OCI-LY3 (cell line): ENCODE data around the gene ZNF197.

Experiments
- H2AFZ ChIP-seq: fragments of 200-600, 300-600 bp; shearing (Covaris generic); 2 replicates; pipeline ENCODE4 v1.6.0; 2014; ENCODE audit warnings: antibody characterized with exemption, low read depth, low read length
- H3K27ac ChIP-seq: fragments of 200-600, 300-600 bp; sonication (generic); 2 replicates; pipeline ENCODE4 v1.5.1; 2014; ENCODE audit warnings: mild to moderate bottlenecking, low read length, moderate library complexity, mixed read lengths
- H3K27me3 ChIP-seq: fragments of 200-600, 300-600 bp; sonication (generic); 2 replicates; pipeline ENCODE4 v1.6.1; 2014; ENCODE audit warnings: low read depth, low read length, mixed read lengths
- H3K36me3 ChIP-seq: fragments of 200-600, 300-600 bp; sonication (generic); replicated peaks from 2 replicates; pipeline ENCODE3; 2014; ENCODE audit warnings: low read depth, low read length, mixed read lengths
- H3K4me1 ChIP-seq: fragments of 300-600, 200-600 bp; sonication (generic); 2 replicates; pipeline ENCODE4 v1.6.1; 2014; ENCODE audit warnings: low read length, mixed read lengths
- H3K4me2 ChIP-seq: fragments of 200-600, 300-600 bp; sonication (generic); 2 replicates; pipeline ENCODE4 v1.6.1; 2014; ENCODE audit warnings: low read length, mixed read lengths
- H3K4me3 ChIP-seq: fragments of 300-600, 200-600 bp; sonication (generic); 2 replicates; pipeline ENCODE4 v1.5.1; 2014; ENCODE audit warnings: antibody characterized with exemption, mild to moderate bottlenecking, low read length, moderate library complexity
- H3K79me2 ChIP-seq: fragments of 300-600, 200-600 bp; shearing (Covaris generic); 2 replicates; pipeline ENCODE4 v1.6.1; 2014; ENCODE audit warnings: mild to moderate bottlenecking, low read length, mixed read lengths
- H3K9ac ChIP-seq: fragments of 300-600, 200-600 bp; shearing (Covaris generic); 2 replicates; pipeline ENCODE4 v1.6.0; 2014; ENCODE audit warnings: mild to moderate bottlenecking, low read length, moderate library complexity
- H3K9me3 ChIP-seq: fragments of 200-600, 300-600 bp; shearing (Covaris generic); 2 replicates; pipeline ENCODE4 v1.6.1; 2014; ENCODE audit warnings: low read length, mixed read lengths; ENCODE audit not compliant: insufficient read depth
- H4K20me1 ChIP-seq: fragments of 200-600, 300-600 bp; sonication (generic); 2 replicates; pipeline ENCODE4 v1.6.1; 2016; ENCODE audit warnings: low read length, mixed read lengths; ENCODE audit not compliant: insufficient read depth
- CTCF ChIP-seq: fragments of 200-600, 300-600 bp; sonication (generic); IDR thresholded peaks from 2 replicates; pipeline ENCODE4 v1.5.1; 2014; ENCODE audit warnings: antibody characterized with exemption, low read length, low read depth
- EZH2phosphoT487 ChIP-seq: fragments of 200-600 bp; shearing (Covaris generic); IDR thresholded peaks from 2 replicates; pipeline ENCODE4 v1.6.1; 2018; ENCODE audit warnings: antibody characterized with exemption, mixed run types, low read depth

Gene ZNF197

DNA sequence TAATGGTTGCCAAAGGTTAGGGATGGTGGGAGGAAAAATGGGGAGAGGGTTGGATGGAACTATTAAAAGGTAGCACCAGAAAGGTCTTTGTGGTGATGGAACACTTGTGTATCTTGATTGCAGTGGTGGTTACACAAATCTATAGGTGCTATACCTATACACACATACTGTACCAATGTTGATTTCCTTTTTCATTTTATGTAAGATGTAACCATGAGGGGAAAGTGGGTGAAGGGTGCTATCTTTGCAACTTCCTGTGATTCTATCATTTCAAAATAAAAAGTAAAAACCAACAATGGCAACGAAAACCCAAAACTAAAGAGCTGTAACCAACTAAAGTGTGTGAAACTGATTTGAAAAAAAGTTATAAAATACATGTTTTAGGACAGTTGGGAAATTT is 22.9 kb downstream of the ZNF197 start:
- H4K20me1 ChIP-seq, result no peaks in the 10 kb centered on the region
- peaks cover 26% of the 10 kb centered on the region for H3K79me2 ChIP-seq
- peaks cover 13% of the 10 kb centered on the region for H3K9me3 ChIP-seq
- H3K4me1 ChIP-seq, result peaks cover 28% of the 10 kb centered on the region
- peak overlapping the region; percentile 70 for H3K4me2 ChIP-seq
- peak overlapping the region; percentile 84 for H3K9ac ChIP-seq
- H3K4me3 ChIP-seq, result peak overlapping the region; percentile 92
- H2AFZ ChIP-seq, result peak overlapping the region; percentile 80
- TF ChIP-seq EZH2phosphoT487 (no peak), CTCF (no peak)
- H3K27me3 ChIP-seq, result no peaks in the 10 kb centered on the region
- H3K36me3 ChIP-seq, result peaks cover 44% of the 10 kb centered on the region
- peak overlapping the region; percentile 42 for H3K27ac ChIP-seq

DNA sequence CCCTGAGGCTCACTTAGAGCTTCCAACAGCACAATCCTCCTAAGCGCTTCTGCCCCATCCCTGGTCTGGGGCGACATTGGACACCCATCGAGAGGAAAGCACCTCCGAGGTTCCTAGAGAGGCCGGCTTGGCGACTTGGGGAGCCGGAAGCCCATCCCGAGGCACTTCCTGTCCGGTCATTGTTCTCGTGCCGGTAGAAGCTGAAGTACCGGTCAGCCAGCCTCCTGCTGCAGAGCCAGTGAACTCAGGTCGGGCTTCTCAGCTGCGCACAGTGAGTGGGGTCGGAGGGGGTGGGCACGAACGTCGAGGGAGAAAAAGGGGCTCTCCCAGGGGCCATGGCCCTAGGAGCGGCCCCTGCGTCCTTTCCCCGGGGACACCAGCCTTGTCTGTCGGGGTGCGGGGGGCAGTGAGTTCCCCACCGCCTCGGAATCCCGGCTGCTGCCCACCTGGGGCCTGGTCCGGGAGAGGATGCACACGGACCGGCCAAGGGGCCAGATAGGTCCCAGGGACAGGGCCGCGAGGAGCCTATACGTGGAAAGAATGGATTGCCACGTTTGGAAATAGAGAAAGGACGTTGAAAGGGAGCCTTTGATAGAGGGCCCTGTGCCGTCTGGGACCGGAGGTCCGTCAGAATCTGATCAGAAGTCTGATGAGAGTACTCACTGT is 23.9 kb downstream of the ZNF197 start, which contains the start of gene ZNF35:
Gene ZNF35 (plus strand): TSS at position 169 of the 666 bp plus-strand sequence. CDS start 2,336 bp downstream, outside the sequence.
- H3K9ac ChIP-seq, result peak within 1 kb of the TSS; percentile 84

DNA sequence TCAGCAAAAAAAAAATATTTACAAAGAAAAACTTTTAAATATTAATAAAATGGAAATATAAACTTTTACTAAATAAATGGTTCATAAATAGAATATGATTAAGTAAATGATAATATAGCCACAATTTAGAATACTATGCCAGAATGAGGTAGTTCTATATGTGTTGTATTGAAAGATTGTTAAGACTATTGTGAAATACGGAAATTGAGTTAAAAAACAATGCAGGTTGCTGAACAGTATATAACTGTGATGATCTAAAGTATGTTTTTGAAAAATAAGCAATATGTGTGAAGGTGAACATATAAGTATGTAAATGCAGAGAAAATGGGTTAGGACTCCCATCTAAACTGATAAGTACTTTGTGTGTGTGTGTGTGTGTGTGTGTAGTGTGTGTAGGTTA is 24.9 kb downstream of the ZNF197 start:
- no peak for TF ChIP-seq EZH2phosphoT487
- no peak for TF ChIP-seq CTCF
- Histone ChIP-seq H3K27me3 (no peaks in the 10 kb centered on the region), H3K4me1 (peaks cover 28% of the 10 kb centered on the region), H3K9me3 (no peaks in the 10 kb centered on the region), H4K20me1 (no peaks in the 10 kb centered on the region), H3K9ac (no peak overlapping the region), H3K27ac (no peak overlapping the region), H3K4me3 (no peak overlapping the region), H2AFZ (no peak overlapping the region), H3K79me2 (peaks cover 31% of the 10 kb centered on the region), H3K4me2 (no peak overlapping the region), H3K36me3 (peaks cover 46% of the 10 kb centered on the region)

More for the DNA sequence above, 23.9 kb downstream of the ZNF197 start, which contains the start of gene ZNF35:
- Histone ChIP-seq H3K4me1 (peaks cover 28% of the 10 kb centered on the region), H3K27ac (peak within 1 kb of the TSS; percentile 42), H3K27me3 (no peaks in the 10 kb centered on the region), H3K9me3 (peaks cover 4% of the 10 kb centered on the region; the same call in 1 of the 2 replicates), H3K4me2 (peak within 1 kb of the TSS; percentile 70), H4K20me1 (no peaks in the 10 kb centered on the region), H3K36me3 (peaks cover 44% of the 10 kb centered on the region), H3K4me3 (peak within 1 kb of the TSS; percentile 92), H2AFZ (peak within 1 kb of the TSS; percentile 80), H3K79me2 (peaks cover 26% of the 10 kb centered on the region)
- TF ChIP-seq CTCF, result no peak
- TF ChIP-seq EZH2phosphoT487, result no peak

GRCh38 chr3:44654039-44654438 is 29.2 kb downstream of the ZNF197 start:
- no peaks in the 10 kb centered on the region; the same call in 1 of the 2 replicates for H3K9me3 ChIP-seq

More at GRCh38 chr3:44654039-44654438, 29.2 kb downstream of the ZNF197 start:
- Histone ChIP-seq H3K27me3 (no peaks in the 10 kb centered on the region), H2AFZ (no peak overlapping the region), H3K79me2 (peaks cover 15% of the 10 kb centered on the region), H3K9ac (no peak overlapping the region), H3K4me3 (no peak overlapping the region), H3K4me1 (peaks cover 4% of the 10 kb centered on the region; the same call in 1 of the 2 replicates), H3K4me2 (no peak overlapping the region), H3K27ac (no peak overlapping the region), H3K36me3 (peaks cover 67% of the 10 kb centered on the region), H4K20me1 (no peaks in the 10 kb centered on the region)
- TF ChIP-seq EZH2phosphoT487 (no peak), CTCF (no peak)
